Measurements from ENCODE around the gene ERF.

Gene ERF

GRCh38 chr19:42201489-42202289 lies 53.2 kb downstream of the ERF start:
- TF ChIP-seq, protein P1, sequence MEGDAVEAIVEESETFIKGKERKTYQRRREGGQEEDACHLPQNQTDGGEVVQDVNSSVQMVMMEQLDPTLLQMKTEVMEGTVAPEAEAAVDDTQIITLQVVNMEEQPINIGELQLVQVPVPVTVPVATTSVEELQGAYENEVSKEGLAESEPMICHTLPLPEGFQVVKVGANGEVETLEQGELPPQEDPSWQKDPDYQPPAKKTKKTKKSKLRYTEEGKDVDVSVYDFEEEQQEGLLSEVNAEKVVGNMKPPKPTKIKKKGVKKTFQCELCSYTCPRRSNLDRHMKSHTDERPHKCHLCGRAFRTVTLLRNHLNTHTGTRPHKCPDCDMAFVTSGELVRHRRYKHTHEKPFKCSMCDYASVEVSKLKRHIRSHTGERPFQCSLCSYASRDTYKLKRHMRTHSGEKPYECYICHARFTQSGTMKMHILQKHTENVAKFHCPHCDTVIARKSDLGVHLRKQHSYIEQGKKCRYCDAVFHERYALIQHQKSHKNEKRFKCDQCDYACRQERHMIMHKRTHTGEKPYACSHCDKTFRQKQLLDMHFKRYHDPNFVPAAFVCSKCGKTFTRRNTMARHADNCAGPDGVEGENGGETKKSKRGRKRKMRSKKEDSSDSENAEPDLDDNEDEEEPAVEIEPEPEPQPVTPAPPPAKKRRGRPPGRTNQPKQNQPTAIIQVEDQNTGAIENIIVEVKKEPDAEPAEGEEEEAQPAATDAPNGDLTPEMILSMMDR (IDR thresholded peaks at IDR 0.05; ENCODE audit: low read depth, low read length): no peak
- no peak for DNase-seq (ENCODE audit: extremely low read depth, low read depth)

- no peak for DNase-seq (ENCODE audit: extremely low read depth, low read depth)
Measured at GRCh38 chr19:42200116-42200715, 54.7 kb downstream of the ERF start.

GRCh38 chr19:42199440-42200115 lies 55.4 kb downstream of the ERF start:
- TF ChIP-seq, protein P1 (IDR thresholded peaks at IDR 0.05; ENCODE audit: low read depth, low read length): no peak
- no peak for DNase-seq (ENCODE audit: extremely low read depth, low read depth)

More at GRCh38 chr19:42200116-42200715, 54.7 kb downstream of the ERF start:
- TF ChIP-seq, protein P1 (IDR thresholded peaks at IDR 0.05; ENCODE audit: low read depth, low read length): no peak

GRCh38 chr19:42198676-42199439 lies 56.1 kb downstream of the ERF start:
- TF ChIP-seq, protein P1 (IDR thresholded peaks at IDR 0.05; ENCODE audit: low read depth, low read length): no peak
- DNase-seq (ENCODE audit: extremely low read depth, low read depth): no peak

Measured in AG09319 (cell line).